AG09309 (cell line): ENCODE data around the gene TTC9B.

Source experiments
- DNase-seq: peaks from one replicate; pipeline ENCODE4 v3.0.0-alpha.2; 2010; ENCODE audit warnings: low read depth
- H3K4me3 ChIP-seq: 2 replicates; pipeline ENCODE4 v1.5.1; 2011; ENCODE audit warnings: mild to moderate bottlenecking, low read depth, low read length, moderate library complexity; ENCODE audit not compliant: control insufficient read depth
- TF ChIP-seq, protein P1 (sequence below): IDR thresholded peaks from 2 replicates; pipeline ENCODE4 v1.5.1; 2011; ENCODE audit warnings: mild to moderate bottlenecking, low read depth, low read length, inconsistent platforms; ENCODE audit not compliant: insufficient read depth, control insufficient read depth; ENCODE audit errors: missing control alignments

The TTC9B gene

DNA sequence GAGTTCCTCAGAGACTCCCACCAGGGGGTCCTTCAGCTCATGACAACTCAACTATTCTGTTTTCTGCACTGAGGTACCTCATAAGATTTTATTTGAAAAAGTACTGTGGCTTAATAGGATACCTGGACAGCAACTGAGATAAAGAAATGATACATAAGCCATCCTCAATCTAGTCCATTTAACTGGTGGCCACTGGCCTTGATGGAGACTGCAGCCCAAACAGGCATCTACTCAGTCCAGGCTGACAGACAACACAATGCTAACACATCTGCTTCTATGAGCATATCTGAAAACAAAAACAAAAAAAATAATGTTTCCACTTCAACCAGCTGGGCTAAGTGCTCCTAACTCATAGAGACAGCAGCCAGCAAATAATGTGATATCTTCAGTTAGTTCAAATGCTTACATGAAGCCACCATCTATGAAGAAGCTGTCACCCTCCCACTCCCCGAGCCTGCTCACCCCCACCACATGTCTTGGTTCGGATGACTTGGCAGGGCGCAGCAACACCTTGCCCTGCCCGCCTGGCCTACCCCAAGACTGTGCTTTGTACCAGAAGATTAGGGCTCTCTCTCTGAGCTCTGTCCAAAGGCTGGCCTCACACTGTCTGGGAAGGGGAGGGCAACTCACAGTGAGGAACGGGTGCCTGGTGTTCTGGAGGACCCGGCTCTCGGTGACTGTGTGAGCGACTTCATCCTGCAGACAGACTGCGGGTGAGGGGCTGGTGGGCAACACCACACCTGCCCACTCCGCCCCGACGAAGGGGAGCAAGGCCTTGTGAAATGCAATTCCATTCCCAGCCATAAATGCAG lies 21.4 kb upstream of the TTC9B start:
- TF ChIP-seq, protein P1, sequence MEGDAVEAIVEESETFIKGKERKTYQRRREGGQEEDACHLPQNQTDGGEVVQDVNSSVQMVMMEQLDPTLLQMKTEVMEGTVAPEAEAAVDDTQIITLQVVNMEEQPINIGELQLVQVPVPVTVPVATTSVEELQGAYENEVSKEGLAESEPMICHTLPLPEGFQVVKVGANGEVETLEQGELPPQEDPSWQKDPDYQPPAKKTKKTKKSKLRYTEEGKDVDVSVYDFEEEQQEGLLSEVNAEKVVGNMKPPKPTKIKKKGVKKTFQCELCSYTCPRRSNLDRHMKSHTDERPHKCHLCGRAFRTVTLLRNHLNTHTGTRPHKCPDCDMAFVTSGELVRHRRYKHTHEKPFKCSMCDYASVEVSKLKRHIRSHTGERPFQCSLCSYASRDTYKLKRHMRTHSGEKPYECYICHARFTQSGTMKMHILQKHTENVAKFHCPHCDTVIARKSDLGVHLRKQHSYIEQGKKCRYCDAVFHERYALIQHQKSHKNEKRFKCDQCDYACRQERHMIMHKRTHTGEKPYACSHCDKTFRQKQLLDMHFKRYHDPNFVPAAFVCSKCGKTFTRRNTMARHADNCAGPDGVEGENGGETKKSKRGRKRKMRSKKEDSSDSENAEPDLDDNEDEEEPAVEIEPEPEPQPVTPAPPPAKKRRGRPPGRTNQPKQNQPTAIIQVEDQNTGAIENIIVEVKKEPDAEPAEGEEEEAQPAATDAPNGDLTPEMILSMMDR = no peak
- DNase-seq = no peak
- H3K4me3 ChIP-seq = no peak overlapping the region

DNA sequence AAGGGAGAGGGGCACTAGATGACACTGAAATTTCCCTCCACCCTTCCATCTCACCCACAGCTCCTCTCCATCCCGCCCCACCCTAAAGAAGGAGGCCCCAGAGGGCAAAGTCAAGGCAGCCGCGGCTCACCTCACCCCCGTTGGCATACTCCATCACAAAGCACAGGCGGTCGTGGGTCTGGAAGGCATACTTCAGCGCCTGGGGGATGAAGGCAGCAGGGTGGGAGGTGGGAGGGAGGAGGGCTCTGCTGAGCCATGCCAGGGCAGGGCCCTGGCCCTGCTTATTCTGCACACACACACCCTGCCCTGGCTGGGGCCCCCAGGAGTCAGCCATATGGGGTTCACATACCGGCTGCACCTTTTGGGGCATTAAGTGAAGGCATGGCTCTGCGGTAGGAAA lies 20.6 kb upstream of the TTC9B start:
- DNase-seq = no peak
- TF ChIP-seq, protein P1 = no peak
- no peak overlapping the region for H3K4me3 ChIP-seq

- DNase-seq = no peak
- H3K4me3 ChIP-seq = no peak overlapping the region
- TF ChIP-seq, protein P1 = no peak
Observed at GRCh38 chr19:40237791-40238190, 19.6 kb upstream of the TTC9B start.

DNA sequence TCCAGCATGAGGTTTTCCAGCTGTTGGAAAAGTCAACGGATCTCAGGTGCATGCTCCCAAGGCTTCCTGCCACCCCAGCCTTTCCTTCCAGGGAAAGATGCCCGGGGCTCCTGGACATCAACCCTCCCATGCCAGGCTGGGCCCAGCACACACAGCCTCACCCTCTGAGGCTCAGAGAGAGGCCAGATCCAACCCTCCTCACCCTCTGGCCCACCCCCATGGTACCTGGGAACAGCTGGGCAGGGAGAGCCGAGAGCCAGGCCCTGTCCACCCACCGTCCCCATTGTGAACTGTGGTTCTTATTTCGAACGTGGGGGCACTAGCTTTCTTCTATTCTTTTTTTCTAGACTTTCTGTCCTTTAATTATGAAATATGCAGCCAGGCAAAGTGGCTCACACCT lies 18.2 kb upstream of the TTC9B start:
- TF ChIP-seq, protein P1 = no peak
- no peak for DNase-seq
- no peak overlapping the region for H3K4me3 ChIP-seq

DNA sequence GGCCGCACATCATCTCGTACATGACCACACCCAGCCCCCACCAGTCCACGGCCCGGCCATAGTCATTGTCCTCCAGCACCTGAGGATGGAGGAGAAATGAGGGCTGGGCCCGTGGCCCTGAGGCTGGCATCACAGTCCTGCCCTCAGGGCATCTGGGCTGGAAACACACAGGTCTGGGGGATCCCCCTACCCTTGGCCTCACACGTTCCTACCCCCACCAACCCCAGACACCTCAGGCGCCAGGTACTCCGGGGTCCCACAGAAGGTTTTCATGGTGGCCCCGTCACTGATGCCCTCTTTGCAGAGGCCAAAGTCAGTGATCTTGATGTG lies 17.8 kb upstream of the TTC9B start:
- TF ChIP-seq, protein P1 = no peak

DNA sequence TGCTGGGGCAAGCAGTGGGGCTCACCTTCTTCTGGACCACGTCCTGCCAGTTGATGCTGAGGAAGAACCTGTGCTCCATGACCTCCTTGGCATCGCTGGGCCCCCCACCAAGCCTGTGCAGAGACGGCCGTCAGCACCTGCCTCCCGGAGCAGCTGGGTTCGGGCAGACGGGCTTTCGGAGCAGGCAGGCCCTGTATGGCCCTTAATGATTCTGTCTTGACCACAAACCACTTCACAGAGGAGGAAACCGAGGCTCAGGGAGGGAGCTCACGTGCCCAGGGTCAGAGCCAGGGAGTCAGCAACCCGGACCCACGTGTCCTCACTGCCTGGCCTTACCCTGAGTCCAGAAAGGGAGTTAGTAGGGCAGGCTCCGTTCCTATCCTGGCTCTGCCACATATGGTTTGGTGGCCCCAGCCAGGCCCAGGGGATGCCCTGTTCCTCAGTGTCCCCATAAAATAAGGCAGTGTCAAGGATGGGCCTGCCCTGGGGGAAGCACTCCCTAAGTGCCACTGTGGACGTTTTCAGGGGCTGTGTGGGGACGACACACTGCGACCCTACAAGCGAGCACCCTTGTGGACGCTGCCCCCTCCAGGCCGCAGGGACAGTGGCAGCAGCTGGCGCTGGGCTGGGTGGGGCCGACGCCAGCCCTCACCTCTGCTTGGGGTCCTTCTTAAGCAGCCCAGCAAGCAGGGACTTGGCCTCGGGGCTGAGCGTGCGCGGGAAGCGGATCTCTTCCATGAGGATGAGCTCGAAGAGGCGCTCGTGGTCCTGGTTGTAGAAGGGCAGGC lies 17.2 kb upstream of the TTC9B start:
- TF ChIP-seq, protein P1 = peak; percentile 6
- DNase-seq = no peak
- no peak overlapping the region for H3K4me3 ChIP-seq

More for the DNA sequence above, 17.8 kb upstream of the TTC9B start:
- no peak for DNase-seq
- no peak overlapping the region for H3K4me3 ChIP-seq
